ENCODE results near the gene ROBO2.

GRCh38 chr3:77091809-77092208 lies 51.9 kb downstream of the ROBO2 start:
- TF ChIP-seq POLR2AphosphoS5 (IDR thresholded peaks at IDR 0.05) (no peak), RAD21 (conservative IDR thresholded peaks at IDR 0.05) (no peak), CTCF (IDR thresholded peaks at IDR 0.05; ENCODE audit: poor library complexity, severe bottlenecking) (no peak)
